HepG2 (cell line): ENCODE results near the gene VAT1L. TPM values are rescaled to one million over a fixed set of nuclear protein-coding genes. Genes with fewer than 3 reads are reported as not detected.

Experiments
- BATF2 ChIP-seq: sonication (generic); formaldehyde crosslinking; IDR thresholded peaks from 2 replicates; pipeline ENCODE4 v1.8.0; 2022; ENCODE audit warnings: mild to moderate bottlenecking, missing genetic modification reagents, moderate library complexity
- BRF2 ChIP-seq: sonication (generic); formaldehyde crosslinking; IDR thresholded peaks from 2 replicates; pipeline ENCODE4 v1.8.1; 2022; ENCODE audit warnings: mild to moderate bottlenecking, missing genetic modification reagents
- CENPT ChIP-seq: sonication (generic); formaldehyde crosslinking; IDR thresholded peaks from 2 replicates; pipeline ENCODE4 v1.8.0; 2022; ENCODE audit warnings: low read depth, mild to moderate bottlenecking, moderate library complexity, missing genetic modification reagents
- ERF ChIP-seq: IDR thresholded peaks from 2 replicates; pipeline ENCODE4 v1.6.1; 2018; ENCODE audit warnings: missing biosample characterization, missing genetic modification reagents
- FOSL2 ChIP-seq: sonication (generic); formaldehyde crosslinking; IDR thresholded peaks from 2 replicates; pipeline ENCODE4 v1.4.0; 2020; ENCODE audit warnings: missing genetic modification reagents
- GTF3A ChIP-seq: sonication (generic); formaldehyde crosslinking; conservative IDR thresholded peaks from 2 replicates; pipeline ENCODE4 v1.4.0; 2020; ENCODE audit warnings: mild to moderate bottlenecking, missing genetic modification reagents
- JUND ChIP-seq: sonication (generic); formaldehyde crosslinking; IDR thresholded peaks from 2 replicates; pipeline ENCODE4 v1.8.0; 2022; ENCODE audit warnings: mild to moderate bottlenecking, missing genetic modification reagents
- KLF15 ChIP-seq: sonication (generic); formaldehyde crosslinking; IDR thresholded peaks from 2 replicates; pipeline ENCODE4 v1.8.1; 2023; ENCODE audit warnings: borderline replicate concordance, mild to moderate bottlenecking, inconsistent platforms, missing genetic modification reagents, mixed read lengths
- MAF1 ChIP-seq: sonication (generic); formaldehyde crosslinking; IDR thresholded peaks from 2 replicates; pipeline ENCODE4 v1.5.0; 2020; ENCODE audit warnings: missing genetic modification reagents, borderline replicate concordance
- MEIS1 ChIP-seq: sonication (generic); formaldehyde crosslinking; IDR thresholded peaks from 2 replicates; pipeline ENCODE4 v1.9.0; 2021; ENCODE audit warnings: mild to moderate bottlenecking, missing genetic modification reagents, moderate library complexity, borderline replicate concordance
- MIER2 ChIP-seq: IDR thresholded peaks from 2 replicates; pipeline ENCODE4 v1.6.1; 2016; ENCODE audit warnings: missing biosample characterization, missing genetic modification reagents
- POGZ ChIP-seq: sonication (generic); formaldehyde crosslinking; IDR thresholded peaks from 2 replicates; pipeline ENCODE4 v1.4.0; 2020; ENCODE audit warnings: mild to moderate bottlenecking, missing genetic modification reagents
- SOX6 ChIP-seq, 2 experiments: fragments of 450-650 bp in 1 of 2; sonication (generic) in 1 of 2; formaldehyde crosslinking in 1 of 2; IDR thresholded peaks; 2 replicates each; pipeline versions ENCODE4 v1.4.0 to v1.6.1; 2017 to 2020; ENCODE audit warnings: antibody characterized with exemption in 1 of 2, mild to moderate bottlenecking in 1 of 2, missing genetic modification reagents in 1 of 2
- STAT5B ChIP-seq: sonication (generic); formaldehyde crosslinking; IDR thresholded peaks from 2 replicates; pipeline ENCODE4 v1.4.0; 2020; ENCODE audit warnings: missing genetic modification reagents
- TARDBP ChIP-seq: sonication (generic); formaldehyde crosslinking; IDR thresholded peaks from 2 replicates; pipeline ENCODE4 v1.8.0; 2022; ENCODE audit warnings: mild to moderate bottlenecking, missing genetic modification reagents
- ZMYM2 ChIP-seq: sonication (generic); formaldehyde crosslinking; IDR thresholded peaks from 2 replicates; pipeline ENCODE4 v1.8.0; 2022; ENCODE audit warnings: mild to moderate bottlenecking, missing genetic modification reagents
- ZNF138 ChIP-seq: sonication (generic); formaldehyde crosslinking; IDR thresholded peaks from 2 replicates; pipeline ENCODE4 v1.5.0; 2020; ENCODE audit warnings: mild to moderate bottlenecking, low read depth, missing genetic modification reagents
- ZNF20 ChIP-seq: sonication (generic); formaldehyde crosslinking; IDR thresholded peaks from 2 replicates; pipeline ENCODE4 v1.4.0; 2020; ENCODE audit warnings: mild to moderate bottlenecking, moderate library complexity, missing genetic modification reagents
- ZNF543 ChIP-seq: sonication (generic); formaldehyde crosslinking; IDR thresholded peaks from 2 replicates; pipeline ENCODE4 v1.4.0; 2020; ENCODE audit warnings: mild to moderate bottlenecking, missing genetic modification reagents
- ZNF550 ChIP-seq: sonication (generic); formaldehyde crosslinking; IDR thresholded peaks from 2 replicates; pipeline ENCODE4 v1.4.0; 2020; ENCODE audit warnings: mild to moderate bottlenecking, missing genetic modification reagents, borderline replicate concordance
- ZNF569 ChIP-seq: sonication (generic); formaldehyde crosslinking; IDR thresholded peaks from 2 replicates; pipeline ENCODE4 v1.5.0; 2020; ENCODE audit warnings: mild to moderate bottlenecking, missing genetic modification reagents, moderate library complexity, borderline replicate concordance
- ZNF660 ChIP-seq: sonication (generic); formaldehyde crosslinking; IDR thresholded peaks from 2 replicates; pipeline ENCODE4 v1.5.1; 2020; ENCODE audit warnings: mild to moderate bottlenecking, low read depth, missing genetic modification reagents, borderline replicate concordance
- polyA plus RNA-seq, 8 experiments: library from polyadenylated mRNA; depleted of rRNA in 3 of 8; stranded (reverse) in 7 of 8; unstranded in 1 of 8; fragments of >200 nt; fragmentation: Illumina TruSeq in 4 of 8; extraction: Trizol in 4 of 8; gene quantifications; 2 replicates each; pipeline versions ENCODE4 v1.2.1 to v1.2.3, GENCODE V29; 2011 to 2016; ENCODE audit warnings: low read depth in 4 of 8, missing spikeins in 1 of 8, mixed read lengths in 1 of 8; ENCODE audit not compliant: insufficient read depth in 1 of 8
- total RNA-seq, 5 experiments: library from RNA; depleted of rRNA; stranded (reverse); fragments of >200 nt; fragmentation: Illumina TruSeq; extraction: Trizol; gene quantifications; 2 replicates each; pipeline ENCODE4 v1.2.3, GENCODE V29; 2016; ENCODE audit warnings: low read depth in 1 of 5
- TF ChIP-seq, protein P1 (sequence below): sonication (generic); formaldehyde crosslinking; IDR thresholded peaks from 2 replicates; pipeline ENCODE4 v1.5.0; 2020; ENCODE audit warnings: mild to moderate bottlenecking, low read depth, missing genetic modification reagents, borderline replicate concordance
- TF ChIP-seq, protein P2 (sequence below): sonication (generic); formaldehyde crosslinking; IDR thresholded peaks from 2 replicates; pipeline ENCODE4 v1.5.0; 2020; ENCODE audit warnings: missing genetic modification reagents, mild to moderate bottlenecking, borderline replicate concordance
- TF ChIP-seq, protein P3 (sequence below): sonication (generic); formaldehyde crosslinking; IDR thresholded peaks from 2 replicates; pipeline ENCODE4 v1.8.1; 2023; ENCODE audit warnings: mild to moderate bottlenecking, inconsistent platforms, moderate library complexity, missing genetic modification reagents, borderline replicate concordance
- TF ChIP-seq, protein P4 (sequence below): sonication (generic); formaldehyde crosslinking; IDR thresholded peaks from 2 replicates; pipeline ENCODE4 v1.4.0; 2020; ENCODE audit warnings: missing genetic modification reagents

VAT1L gene
- total and polyA plus RNA-seq, 2 of the 13 experiments (the other 11 are each of a cell fraction or from before 2014, with no cell fraction given): not detected

DNA sequence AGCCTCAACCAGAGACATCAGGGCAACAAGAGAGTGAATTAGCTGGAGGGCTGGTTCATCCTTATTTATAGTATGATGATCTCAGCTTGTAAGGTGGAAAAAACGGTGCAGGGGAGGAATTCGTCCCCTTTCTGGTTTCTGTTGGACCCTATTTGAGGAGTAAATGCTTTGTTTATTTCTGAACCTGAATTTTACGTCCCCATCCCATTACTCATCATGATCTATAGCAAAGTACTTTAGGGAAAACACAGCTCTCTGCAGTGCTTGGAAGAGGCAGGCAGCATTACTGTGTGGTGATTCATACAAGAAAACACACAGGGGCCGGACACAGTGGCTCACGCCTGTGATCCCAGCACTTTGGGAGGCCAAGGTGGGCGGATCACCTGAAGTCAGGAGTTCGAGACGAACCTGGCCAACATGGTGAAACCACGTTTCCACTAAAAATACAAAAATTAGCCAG lies 8.0 kb upstream of the VAT1L start (continued):
- TF ChIP-seq ZNF20 (CRISPR knock-in tag) (no peak), TARDBP (CRISPR knock-in tag) (no peak), BATF2 (CRISPR knock-in tag) (no peak), ERF (CRISPR knock-in tag) (no peak), FOSL2 (CRISPR knock-in tag) (peak; percentile 86), ZNF138 (CRISPR knock-in tag) (no peak), ZMYM2 (CRISPR knock-in tag) (peak; percentile 52; the same call in 1 of the 2 replicates), ZNF543 (CRISPR knock-in tag) (no peak), CENPT (CRISPR knock-in tag) (no peak), ZNF660 (no peak), KLF15 (CRISPR knock-in tag) (no peak), STAT5B (CRISPR knock-in tag) (no peak), JUND (CRISPR knock-in tag) (0 out of 2 replicates have a peak, but pooled peaks have one; percentile 40), MEIS1 (CRISPR knock-in tag) (no peak), POGZ (CRISPR knock-in tag) (0 out of 2 replicates have a peak, but pooled peaks have one; percentile 21), MIER2 (CRISPR knock-in tag) (no peak), ZNF550 (CRISPR knock-in tag) (no peak), GTF3A (CRISPR knock-in tag) (no peak), BRF2 (CRISPR knock-in tag) (no peak), SOX6 (IDR thresholded peaks at IDR 0.05) (no peak), SOX6 (CRISPR knock-in tag; IDR thresholded peaks at IDR 0.05) (no peak), MAF1 (no peak), ZNF569 (CRISPR knock-in tag) (no peak)
- TF ChIP-seq, protein P1, sequence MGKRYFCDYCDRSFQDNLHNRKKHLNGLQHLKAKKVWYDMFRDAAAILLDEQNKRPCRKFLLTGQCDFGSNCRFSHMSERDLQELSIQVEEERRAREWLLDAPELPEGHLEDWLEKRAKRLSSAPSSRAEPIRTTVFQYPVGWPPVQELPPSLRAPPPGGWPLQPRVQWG (CRISPR knock-in tag): no peak
- TF ChIP-seq, protein P2, sequence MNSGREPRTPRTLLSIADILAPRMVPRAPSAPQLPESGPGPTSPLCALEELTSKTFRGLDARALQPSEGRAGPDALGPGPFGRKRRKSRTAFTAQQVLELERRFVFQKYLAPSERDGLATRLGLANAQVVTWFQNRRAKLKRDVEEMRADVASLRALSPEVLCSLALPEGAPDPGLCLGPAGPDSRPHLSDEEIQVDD (CRISPR knock-in tag): no peak
- TF ChIP-seq, protein P3, sequence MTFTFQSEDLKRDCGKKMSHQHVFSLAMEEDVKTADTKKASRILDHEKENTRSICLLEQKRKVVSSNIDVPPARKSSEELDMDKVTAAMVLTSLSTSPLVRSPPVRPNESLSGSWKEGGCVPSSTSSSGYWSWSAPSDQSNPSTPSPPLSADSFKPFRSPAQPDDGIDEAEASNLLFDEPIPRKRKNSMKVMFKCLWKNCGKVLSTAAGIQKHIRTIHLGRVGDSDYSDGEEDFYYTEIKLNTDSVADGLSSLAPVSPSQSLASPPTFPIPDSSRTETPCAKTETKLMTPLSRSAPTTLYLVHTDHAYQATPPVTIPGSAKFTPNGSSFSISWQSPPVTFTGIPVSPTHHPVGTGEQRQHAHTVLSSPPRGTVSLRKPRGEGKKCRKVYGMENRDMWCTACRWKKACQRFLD (CRISPR knock-in tag): no peak
- TF ChIP-seq, protein P4, sequence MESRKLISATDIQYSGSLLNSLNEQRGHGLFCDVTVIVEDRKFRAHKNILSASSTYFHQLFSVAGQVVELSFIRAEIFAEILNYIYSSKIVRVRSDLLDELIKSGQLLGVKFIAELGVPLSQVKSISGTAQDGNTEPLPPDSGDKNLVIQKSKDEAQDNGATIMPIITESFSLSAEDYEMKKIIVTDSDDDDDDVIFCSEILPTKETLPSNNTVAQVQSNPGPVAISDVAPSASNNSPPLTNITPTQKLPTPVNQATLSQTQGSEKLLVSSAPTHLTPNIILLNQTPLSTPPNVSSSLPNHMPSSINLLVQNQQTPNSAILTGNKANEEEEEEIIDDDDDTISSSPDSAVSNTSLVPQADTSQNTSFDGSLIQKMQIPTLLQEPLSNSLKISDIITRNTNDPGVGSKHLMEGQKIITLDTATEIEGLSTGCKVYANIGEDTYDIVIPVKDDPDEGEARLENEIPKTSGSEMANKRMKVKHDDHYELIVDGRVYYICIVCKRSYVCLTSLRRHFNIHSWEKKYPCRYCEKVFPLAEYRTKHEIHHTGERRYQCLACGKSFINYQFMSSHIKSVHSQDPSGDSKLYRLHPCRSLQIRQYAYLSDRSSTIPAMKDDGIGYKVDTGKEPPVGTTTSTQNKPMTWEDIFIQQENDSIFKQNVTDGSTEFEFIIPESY: no peak
